HepG2 (cell line): Measurements from ENCODE around the gene TLE7. TPM values are rescaled to one million over a fixed set of nuclear protein-coding genes. Genes with fewer than 3 reads are reported as not detected.

Experiments
- DR1 ChIP-seq: sonication (generic); formaldehyde crosslinking; IDR thresholded peaks from 2 replicates; pipeline ENCODE4 v1.8.0; 2021; ENCODE audit warnings: mild to moderate bottlenecking, missing genetic modification reagents, inconsistent platforms
- HBP1 ChIP-seq: IDR thresholded peaks from 2 replicates; pipeline ENCODE4 v1.6.1; 2016; ENCODE audit warnings: low read depth, control low read depth
- JUN ChIP-seq: sonication (generic); formaldehyde crosslinking; IDR thresholded peaks from 2 replicates; pipeline ENCODE4 v1.4.0; 2020; ENCODE audit warnings: mild to moderate bottlenecking, missing genetic modification reagents
- KDM3A ChIP-seq: IDR thresholded peaks from 2 replicates; pipeline ENCODE4 v1.6.1; 2018; ENCODE audit warnings: low read depth, missing compliant biosample characterization
- PREB ChIP-seq: sonication (generic); formaldehyde crosslinking; IDR thresholded peaks from 2 replicates; pipeline ENCODE4 v1.4.0; 2020; ENCODE audit warnings: missing genetic modification reagents
- SP4 ChIP-seq: sonication (generic); formaldehyde crosslinking; IDR thresholded peaks from 2 replicates; pipeline ENCODE4 v1.8.1; 2023; ENCODE audit warnings: mild to moderate bottlenecking, missing genetic modification reagents
- THAP9 ChIP-seq: sonication (generic); formaldehyde crosslinking; IDR thresholded peaks from 2 replicates; pipeline ENCODE4; 2020; ENCODE audit warnings: missing genetic modification reagents, mild to moderate bottlenecking, borderline replicate concordance
- UBTF ChIP-seq: sonication (generic); formaldehyde crosslinking; IDR thresholded peaks from 2 replicates; pipeline ENCODE4 v1.4.0; 2020; ENCODE audit warnings: mild to moderate bottlenecking, missing genetic modification reagents
- ZGPAT ChIP-seq: IDR thresholded peaks from 2 replicates; pipeline ENCODE4 v1.6.1; 2016; ENCODE audit warnings: mild to moderate bottlenecking
- ZMYM4 ChIP-seq: sonication (generic); formaldehyde crosslinking; IDR thresholded peaks from 2 replicates; pipeline ENCODE4 v1.8.1; 2023; ENCODE audit warnings: mild to moderate bottlenecking, missing genetic modification reagents
- ZNF407 ChIP-seq: sonication (generic); formaldehyde crosslinking; IDR thresholded peaks from one replicate; pipeline ENCODE4 v1.5.1; 2020; ENCODE audit warnings: mild to moderate bottlenecking, missing genetic modification reagents; ENCODE audit errors: not compliant biosample characterization
- polyA plus RNA-seq, 8 experiments: library from polyadenylated mRNA; depleted of rRNA in 3 of 8; stranded (reverse) in 7 of 8; unstranded in 1 of 8; fragments of >200 nt; fragmentation: Illumina TruSeq in 4 of 8; extraction: Trizol in 4 of 8; gene quantifications; 2 replicates each; pipeline versions ENCODE4 v1.2.1 to v1.2.3, GENCODE V29; 2011 to 2016; ENCODE audit warnings: low read depth in 4 of 8, missing spikeins in 1 of 8, mixed read lengths in 1 of 8; ENCODE audit not compliant: insufficient read depth in 1 of 8
- total RNA-seq, 5 experiments: library from RNA; depleted of rRNA; stranded (reverse); fragments of >200 nt; fragmentation: Illumina TruSeq; extraction: Trizol; gene quantifications; 2 replicates each; pipeline ENCODE4 v1.2.3, GENCODE V29; 2016; ENCODE audit warnings: low read depth in 1 of 5

The TLE7 gene
- total and polyA plus RNA-seq, 2 of the 13 experiments (the other 11 are each of a cell fraction or from before 2014, with no cell fraction given), result not detected

- TF ChIP-seq UBTF (CRISPR knock-in tag), result no peak
- TF ChIP-seq THAP9, result peak; percentile 81
- TF ChIP-seq HBP1 (CRISPR knock-in tag), result peak; percentile 99
- no peak; the same call in 1 of the 2 replicates for TF ChIP-seq KDM3A
- TF ChIP-seq ZNF407 (CRISPR knock-in tag), result peak; percentile 77
- peak; percentile 88 for TF ChIP-seq ZGPAT (CRISPR knock-in tag)
- peak; percentile 70; the same call in 1 of the 2 replicates for TF ChIP-seq JUN (CRISPR knock-in tag)
- peak; percentile 46; the same call in 1 of the 2 replicates for TF ChIP-seq DR1 (CRISPR knock-in tag)
- TF ChIP-seq ZMYM4 (CRISPR knock-in tag), result peak; percentile 51
- TF ChIP-seq SP4 (CRISPR knock-in tag), result 0 out of 2 replicates have a peak, but pooled peaks have one; percentile 52
- TF ChIP-seq PREB (CRISPR knock-in tag), result no peak
Observed at GRCh38 chr16:71467810-71468209, 26.0 kb upstream of the TLE7 start (continued).
